K562 (cell line): Measurements from ENCODE around the gene NUDCD3. TPM values are rescaled to one million over a fixed set of nuclear protein-coding genes. Genes with fewer than 3 reads are reported as not detected.

Experiments
- ATAC-seq: fragments of 200-7000 bp; cut with Tn5 transposase; 3 replicates; pipeline ENCODE4 v1.9.1; 2020; ENCODE audit warnings: moderate library complexity
- BruUV-seq: library from RNA; stranded (reverse); fragments of 400-500 nt; replicated peaks from 2 replicates; lab custom pipeline; 2021; lab: Mats Ljungman, UMichigan
- CTCF ChIA-PET: fragments of 300-600 bp; formaldehyde crosslinking; extraction: SDS; loops from one replicate; lab custom pipeline; 2021; ENCODE audit warnings: low intra/inter-chr PET ratio; lab: Yijun Ruan, JAX
- POLR2A ChIA-PET: fragments of 300-600, 350-650 bp; sonication (Branson Sonifier 250); formaldehyde crosslinking; extraction: SDS; loops from one replicate; lab custom pipeline; 2021; ENCODE audit warnings: antibody characterized with exemption, inconsistent platforms; lab: Yijun Ruan, JAX
- DNase-seq, 4 experiments: peaks; one replicate each; pipeline versions ENCODE4 v3.0.0 to v3.0.0-alpha.2; 2011 to 2018; ENCODE audit warnings: low spot score in 3 of 4, mixed read lengths in 3 of 4; ENCODE audit errors: extremely low read depth in 1 of 4
- FAIRE-seq: peaks from 2 replicates; lab custom pipeline; 2011; peaks lifted over from hg19 to GRCh38; lab: Jason Lieb, UNC
- H2AFZ ChIP-seq: 2 replicates; pipeline ENCODE4 v1.6.0; 2011; ENCODE audit warnings: low read depth, low read length, control low read depth, inconsistent platforms
- H3K27ac ChIP-seq: fragments of 200-600 bp; 3 replicates; pipeline ENCODE4 v1.8.0; 2011; ENCODE audit warnings: low read depth, mild to moderate bottlenecking, control low read depth, inconsistent platforms, low read length, moderate library complexity, mixed read lengths; ENCODE audit errors: extremely low read depth
- H3K27me3 ChIP-seq, 2 experiments: fragments of 300-600 bp in 1 of 2; 2 replicates in 1 of 2; 3 replicates in 1 of 2; pipeline versions ENCODE4 v1.6.0 to v1.8.0; 2011; ENCODE audit warnings: inconsistent platforms in 2 of 2, low read length in 2 of 2, mild to moderate bottlenecking in 1 of 2, mixed read lengths in 1 of 2, moderate library complexity in 1 of 2; ENCODE audit not compliant: control insufficient read depth in 2 of 2, insufficient read depth in 2 of 2
- H3K36me3 ChIP-seq: fragments of 300-600 bp; 3 replicates; pipeline ENCODE4 v1.8.0; 2011; ENCODE audit warnings: mild to moderate bottlenecking, low read length, inconsistent platforms; ENCODE audit not compliant: control insufficient read depth, insufficient read depth
- H3K4me1 ChIP-seq, 2 experiments: fragments of 200-600 bp in 1 of 2; replicated peaks in 1 of 2; 2 replicates in 1 of 2; 3 replicates in 1 of 2; pipeline versions ENCODE4 v1.5.1 to v1.8.0; 2011; ENCODE audit warnings: inconsistent platforms in 2 of 2, low read length in 2 of 2, mild to moderate bottlenecking in 1 of 2, mixed read lengths in 1 of 2, moderate library complexity in 1 of 2; ENCODE audit not compliant: control insufficient read depth in 2 of 2, insufficient read depth in 2 of 2
- H3K4me2 ChIP-seq: 2 replicates; pipeline ENCODE4 v1.6.1; 2011; ENCODE audit warnings: low read length, control low read depth, inconsistent platforms, mixed read lengths; ENCODE audit not compliant: insufficient read depth
- H3K4me3 ChIP-seq: fragments of 200-600 bp; sonication (generic), shearing (Covaris generic); 2 replicates; pipeline ENCODE4 v1.5.1; 2016; ENCODE audit warnings: control low read depth, inconsistent platforms
- H3K79me2 ChIP-seq: fragments of 200-600 bp; 3 replicates; pipeline ENCODE4 v1.8.0; 2011; ENCODE audit warnings: low read length, inconsistent platforms; ENCODE audit not compliant: control insufficient read depth, insufficient read depth
- H3K9ac ChIP-seq, 2 experiments: 2 replicates each; pipeline versions ENCODE4 v1.6.0 to v1.6.1; 2011; ENCODE audit warnings: low read depth in 2 of 2, low read length in 2 of 2, control low read depth in 1 of 2, inconsistent platforms in 1 of 2, mild to moderate bottlenecking in 1 of 2, mixed read lengths in 1 of 2; ENCODE audit not compliant: insufficient read depth in 1 of 2
- H3K9me1 ChIP-seq: one replicate; pipeline ENCODE4 v1.6.0; 2011; ENCODE audit warnings: inconsistent platforms, mild to moderate bottlenecking, low read length, moderate library complexity; ENCODE audit not compliant: control insufficient read depth, insufficient read depth
- H3K9me3 ChIP-seq: replicated peaks from 2 replicates; pipeline ENCODE4 v1.5.1; 2011; ENCODE audit warnings: low read depth, low read length, inconsistent platforms; ENCODE audit not compliant: control insufficient read depth, insufficient read depth
- H4K20me1 ChIP-seq: replicated peaks from 2 replicates; pipeline ENCODE4 v1.6.1; 2011; ENCODE audit warnings: low read length, inconsistent platforms, mixed read lengths; ENCODE audit not compliant: control insufficient read depth, insufficient read depth
- CREBBP ChIP-seq: IDR thresholded peaks from one replicate; pipeline ENCODE4 v1.6.1; 2012; ENCODE audit warnings: low read depth, mild to moderate bottlenecking, control low read depth, inconsistent platforms, low read length
- NR2C2 ChIP-seq, 2 experiments: fragments of 200-800 bp in 1 of 2; sonication (Bioruptor generic) in 1 of 2; sonication (generic) in 1 of 2; formaldehyde crosslinking in 1 of 2; IDR thresholded peaks; 2 replicates each; pipeline versions ENCODE4 v1.6.1 to v1.8.0; 2016 to 2022; ENCODE audit warnings: mild to moderate bottlenecking in 1 of 2, missing compliant biosample characterization in 1 of 2, missing genetic modification characterization in 1 of 2, missing genetic modification reagents in 1 of 2
- PCBP1 ChIP-seq: fragments of 200-400 bp; formaldehyde crosslinking; IDR thresholded peaks from 2 replicates; pipeline ENCODE4 v1.6.1; 2018; ENCODE audit warnings: mild to moderate bottlenecking, low read depth, low read length; ENCODE audit not compliant: poor library complexity, severe bottlenecking
- RAD21 ChIP-seq, 2 experiments: fragments of 250-450 bp in 1 of 2; fragments of 450-650 bp in 1 of 2; sonication (Bioruptor Pico) in 1 of 2; formaldehyde crosslinking in 1 of 2; IDR thresholded peaks in 1 of 2; conservative IDR thresholded peaks in 1 of 2; 2 replicates each; pipeline versions ENCODE4 v1.4.0 to v1.8.0; 2020 to 2022; ENCODE audit warnings: mild to moderate bottlenecking in 2 of 2, moderate library complexity in 1 of 2
- SPI1 ChIP-seq: IDR thresholded peaks from 2 replicates; pipeline ENCODE4 v1.6.1; 2011; ENCODE audit warnings: low read depth, low read length, control low read depth, borderline replicate concordance
- TCF15 ChIP-seq: fragments of 250-450 bp; sonication (Bioruptor Pico); IDR thresholded peaks from 2 replicates; pipeline ENCODE4 v1.8.0; 2022; ENCODE audit warnings: moderate library complexity, mild to moderate bottlenecking, inconsistent platforms
- THRAP3 ChIP-seq: fragments of 450-650 bp; IDR thresholded peaks from 2 replicates; pipeline ENCODE4 v1.6.1; 2016; ENCODE audit warnings: mild to moderate bottlenecking, inconsistent platforms, borderline replicate concordance
- ZNF12 ChIP-seq: sonication (generic); formaldehyde crosslinking; IDR thresholded peaks from 2 replicates; pipeline ENCODE4 v1.4.0; 2020; ENCODE audit warnings: mild to moderate bottlenecking, missing genetic modification reagents
- WGBS: fragments of 100-300 bp; shearing (Covaris generic); methylation state at CpG from one replicate; pipeline ENCODE4 v1.1.6; 2016; ENCODE audit warnings: low coverage, mixed read lengths; ENCODE audit not compliant: insufficient coverage; ENCODE audit errors: missing lambda C conversion rate; 5-methylcytosine and 5-hydroxymethylcytosine counted together
- in situ Hi-C: fragments of 300-500 bp; cut with MboI; formaldehyde crosslinking; loops from 4 replicates; pipeline ENCODE4 v1.15.0; 2018; ENCODE audit warnings: inconsistent platforms, mixed read lengths
- intact Hi-C: fragments of 100-400 bp; cut with micrococcal nuclease; formaldehyde crosslinking; loops from 2 replicates; pipeline ENCODE4 v1.14.2; 2022
- polyA plus RNA-seq, 8 experiments: library from polyadenylated mRNA; depleted of rRNA in 4 of 8; stranded (reverse) in 5 of 8; unstranded in 3 of 8; fragments of >200 nt; fragmentation: Nextera tagmentation in 2 of 8; fragmentation: Illumina TruSeq in 1 of 8; extraction: Ambion mirVana in 2 of 8; extraction: Trizol in 1 of 8; gene quantifications; 2 replicates each; pipeline versions ENCODE4 v1.2.1 to v1.2.3, GENCODE V29; 2011 to 2014; ENCODE audit warnings: inconsistent platforms in 1 of 8, missing spikeins in 1 of 8
- total RNA-seq, 7 experiments: library from RNA; depleted of rRNA in 6 of 7; stranded (reverse); fragments of >200 nt in 6 of 7; fragmentation: Illumina TruSeq in 2 of 7; extraction: Trizol in 2 of 7; gene quantifications; 2 replicates each; pipeline versions ENCODE4 v1.2.1 to v1.2.3, GENCODE V29; 2011 to 2021; ENCODE audit warnings: low replicate concordance in 1 of 7

NUDCD3 gene
- total and polyA plus RNA-seq, 9 of the 15 experiments (the other 6 are each of a cell fraction or from before 2014, with no cell fraction given): 24.8 to 64.2 (median 42.6) TPM

DNA sequence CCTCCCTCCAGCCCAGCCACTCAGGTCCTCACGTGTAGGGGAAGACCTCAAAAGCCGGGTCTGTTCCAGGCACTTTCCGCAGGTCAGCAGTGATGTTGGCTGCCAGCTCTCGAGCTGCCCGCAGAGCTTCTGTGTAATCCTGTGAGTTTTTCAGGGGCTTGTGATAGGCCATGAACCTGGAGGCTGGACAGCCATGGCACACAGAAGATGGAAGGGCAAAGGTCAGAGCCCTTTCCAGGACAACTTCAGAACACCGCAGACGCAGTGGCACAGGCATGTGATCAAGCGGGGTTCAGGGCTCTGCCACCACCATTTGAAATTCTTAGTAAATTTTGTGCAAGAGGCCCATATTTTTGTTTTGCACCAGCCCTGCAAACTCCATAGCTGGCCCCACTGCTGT, 26.7 kb upstream of the NUDCD3 start:
- no peak overlapping the region for H2AFZ ChIP-seq
- H3K27ac ChIP-seq: no peak overlapping the region
- H3K9ac ChIP-seq: no peak overlapping the region
- BruUV-seq: no TSS peak
- peaks cover 0 to 26% of the 10 kb centered on the region in 2 experiments; a peak in 4 of 5 replicates for H3K27me3 ChIP-seq
- no peak for TF ChIP-seq SPI1
- TF ChIP-seq RAD21 (CRISPR knock-in tag; conservative IDR thresholded peaks at IDR 0.05 in 1 of 2, IDR thresholded peaks at IDR 0.05 in 1 of 2): no peak
- TF ChIP-seq ZNF12 (CRISPR knock-in tag): no peak
- TF ChIP-seq PCBP1: no peak
- TF ChIP-seq TCF15 (CRISPR knock-in tag): no peak
- no peak for TF ChIP-seq CREBBP
- TF ChIP-seq THRAP3: no peak
- no peak for TF ChIP-seq NR2C2 (CRISPR knock-in tag; IDR thresholded peaks at IDR 0.05)
- TF ChIP-seq NR2C2 (tag; IDR thresholded peaks at IDR 0.05): no peak
- in situ Hi-C loops (no loop called here), intact Hi-C loops (no loop called here)
- ChIA-PET CTCF (interaction anchor here (0.7 kb wide), 1 partner anchor 25 kb away, joined by 3 read pairs; no protein-coding TSS in a partner anchor), POLR2A (interaction anchor here (0.6 kb wide), 1 partner anchor 281 kb away, joined by 4 read pairs; no protein-coding TSS in a partner anchor)
- H3K4me3 ChIP-seq: no peak overlapping the region
- peaks cover 0 to 9% of the 10 kb centered on the region in 2 experiments; a peak in 2 of 5 replicates for H3K4me1 ChIP-seq
- no peaks in the 10 kb centered on the region for H3K79me2 ChIP-seq
- H3K9me1 ChIP-seq: no peaks in the 10 kb centered on the region
- no peaks in the 10 kb centered on the region for H3K9me3 ChIP-seq
- no peak for ATAC-seq
- no peaks in the 10 kb centered on the region for H3K36me3 ChIP-seq
- no peak for DNase-seq
- WGBS: 51% methylated on average over 8 of the region's 8 CpGs
- H3K4me2 ChIP-seq: no peak overlapping the region
- H4K20me1 ChIP-seq: no peaks in the 10 kb centered on the region
- FAIRE-seq: peak; percentile 35
